PFSK-1 (cell line): ENCODE results near the gene FAR1.

Experiments
- POLR2AphosphoS5 ChIP-seq: IDR thresholded peaks from 2 replicates; pipeline ENCODE4 v1.6.1; 2012; ENCODE audit warnings: low read depth, mild to moderate bottlenecking, control low read depth, low read length, moderate library complexity
- REST ChIP-seq, 2 experiments: IDR thresholded peaks; 2 replicates each; pipeline versions ENCODE4 v1.6.1 to v1.8.0; 2011 to 2012; ENCODE audit warnings: low read depth in 2 of 2, low read length in 2 of 2, control low read depth in 1 of 2, inconsistent platforms in 1 of 2, mild to moderate bottlenecking in 1 of 2, moderate library complexity in 1 of 2; ENCODE audit not compliant: insufficient read depth in 1 of 2
- SIN3A ChIP-seq: IDR thresholded peaks from 2 replicates; pipeline ENCODE4 v1.6.1; 2012; ENCODE audit warnings: mild to moderate bottlenecking, low read length, moderate library complexity, borderline replicate concordance; ENCODE audit not compliant: insufficient read depth
- TAF1 ChIP-seq: IDR thresholded peaks from 2 replicates; pipeline ENCODE4 v1.6.1; 2012; ENCODE audit warnings: low read length, control low read depth, borderline replicate concordance; ENCODE audit not compliant: insufficient read depth

- TF ChIP-seq REST (IDR thresholded peaks at IDR 0.05; ENCODE audit: insufficient read depth in 1 of 2, low read depth in 2 of 2, low read length in 2 of 2) (no peak), TAF1 (no peak), POLR2AphosphoS5 (no peak), SIN3A (no peak)
Measured at GRCh38 chr11:13666708-13667107, 1.8 kb upstream of the FAR1 start.
